Spleen (tissue), 7 donors: ENCODE results near the gene SPIRE2.

Source experiments
- CTCF ChIP-seq, 11 experiments: fragments of 200-600 bp in 7 of 11; fragments of 450-650 bp in 4 of 11; sonication (generic) in 4 of 11; IDR thresholded peaks in 8 of 11; conservative IDR thresholded peaks in 3 of 11; 1 replicate in 7 of 11; 2 replicates in 4 of 11; pipeline versions ENCODE4 v1.4.0 to v1.8.0; 2016 to 2021; ENCODE audit warnings: antibody characterized with exemption in 11 of 11, inconsistent platforms in 4 of 11, mild to moderate bottlenecking in 1 of 11
- POLR2A ChIP-seq, 3 donors: fragments of 450-650 bp; IDR thresholded peaks; one replicate each; pipeline ENCODE4 v1.5.1; 2017; ENCODE audit warnings: antibody characterized with exemption in 3 of 3, mild to moderate bottlenecking in 1 of 3
- donor health status: DM: no; HTN: no; CAD: no; lungs with moderate emphysema.
- donor health status: DM: no; HTN: no; CAD: no.
- donor health status: DM: no; HTN: no; CAD: no.

GRCh38 chr16:89867918-89868317 lies 39.6 kb downstream of the SPIRE2 start:
- no peak for TF ChIP-seq CTCF (IDR thresholded peaks at IDR 0.05 in 8 of 11, conservative IDR thresholded peaks at IDR 0.05 in 3 of 11)
- TF ChIP-seq POLR2A (IDR thresholded peaks at IDR 0.05), result no peak
